ENCODE data around the gene ANKRD44. TPM values are rescaled to one million over a fixed set of nuclear protein-coding genes. Genes with fewer than 3 reads are reported as not detected.
"Not testable (repeated sequence)": the region's sequence is repeated elsewhere in the genome, so short reads cannot be mapped to it uniquely, and the experiment has no call there.

The ANKRD44 gene
- total RNA-seq, 2 experiments from 2014 or later, result 210 to 249 TPM

DNA sequence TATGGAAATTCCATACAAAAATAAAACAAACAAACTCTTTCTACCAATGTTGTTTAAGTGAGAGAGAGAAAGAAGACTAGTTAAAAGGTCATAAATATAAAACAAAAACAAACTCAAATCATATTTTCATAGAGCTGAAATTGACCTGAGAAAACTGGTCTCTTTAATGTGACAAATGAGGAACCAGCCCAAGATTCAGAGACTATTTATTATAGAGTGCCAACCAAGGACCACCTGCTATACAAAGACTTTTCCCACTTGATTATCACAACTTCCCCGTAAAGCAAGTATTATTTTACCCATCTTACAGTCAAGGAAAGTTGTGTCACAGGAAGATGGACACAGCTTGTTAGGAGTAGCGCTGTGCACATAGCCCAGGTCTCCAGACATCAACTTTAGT lies 13.3 kb downstream of the ANKRD44 start:
- Mint-ChIP-seq H3K4me1 (peaks cover 96% of the 10 kb centered on the region), H3K27me3 (no peaks in the 10 kb centered on the region), H3K9me3 (ENCODE audit: low read depth) (no peaks in the 10 kb centered on the region), H3K27ac (peak overlapping the region; percentile 90), H3K4me3 (peak overlapping the region; percentile 59), H3K36me3 (peaks cover 70% of the 10 kb centered on the region)
- DNase-seq (no peak), ATAC-seq (no peak)
- CTCF ChIA-PET, result interaction anchor here (1.3 to 8.2 kb wide), 3 partner anchors 12 to 48 kb away, joined by 3 to 68 read pairs (median 3); partner anchors contain the start of gene ANKRD44

DNA sequence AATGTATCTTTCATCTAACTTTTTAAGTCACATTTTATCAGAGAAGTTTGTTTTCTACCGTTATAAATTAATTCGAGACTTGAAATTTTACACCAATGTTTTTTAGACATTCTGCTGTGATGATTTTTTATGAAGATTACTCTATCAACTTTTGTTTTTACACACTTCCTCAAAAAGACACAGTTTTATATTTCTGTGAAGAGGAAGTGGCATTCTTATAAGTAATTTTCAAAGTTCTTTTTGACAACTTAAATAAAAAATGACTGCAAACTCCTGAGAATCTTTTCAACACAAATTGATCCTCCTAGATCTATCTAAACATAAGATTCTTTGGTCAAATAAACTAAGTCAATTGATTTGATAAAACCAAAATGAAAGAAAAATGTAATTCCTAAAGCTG lies 13.7 kb downstream of the ANKRD44 start:
- H3K27ac Mint-ChIP-seq, result peak overlapping the region; percentile 90
- ATAC-seq, result no peak

DNA sequence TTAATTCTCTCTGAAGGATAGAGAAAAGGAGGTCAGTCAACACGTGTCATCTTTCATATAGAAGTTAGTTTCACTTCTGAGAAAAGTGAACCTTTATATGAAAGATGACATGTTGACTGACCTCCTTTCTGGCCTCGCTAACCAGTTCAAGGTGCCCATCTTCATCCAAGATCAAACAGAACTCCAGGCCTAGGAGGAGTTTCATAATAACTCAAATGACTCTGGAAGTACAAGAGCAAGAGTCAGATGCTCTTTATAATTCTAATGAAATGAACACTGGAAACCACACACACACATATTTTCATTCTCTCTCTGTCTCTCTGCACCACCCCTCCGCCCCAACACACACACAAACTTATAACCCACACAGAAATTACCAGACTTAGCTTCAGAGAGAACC lies 16.3 kb downstream of the ANKRD44 start:
- Mint-ChIP-seq H3K4me1 (peaks cover 94% of the 10 kb centered on the region), H3K36me3 (peaks cover 69% of the 10 kb centered on the region), H3K9me3 (ENCODE audit: low read depth) (peaks cover 2% of the 10 kb centered on the region), H3K27me3 (no peaks in the 10 kb centered on the region), H3K27ac (peak overlapping the region; percentile 90), H3K4me3 (peak overlapping the region; percentile 73)
- CTCF ChIA-PET, result interaction anchor here (1.8 to 8.2 kb wide), 4 partner anchors 10 to 102 kb away, joined by 6 to 68 read pairs (median 16); partner anchors contain the start of gene ANKRD44
- DNase-seq (no peak), ATAC-seq (peak; percentile 50)

More for the DNA sequence above, 13.7 kb downstream of the ANKRD44 start:
- CTCF ChIA-PET, result interaction anchor here (1.2 to 8.2 kb wide), 4 partner anchors 13 to 59 kb away, joined by 3 to 68 read pairs (median 4); partner anchors contain the start of gene ANKRD44
- no peak for DNase-seq
- Mint-ChIP-seq H3K4me1 (peaks cover 97% of the 10 kb centered on the region), H3K27me3 (no peaks in the 10 kb centered on the region), H3K36me3 (peaks cover 71% of the 10 kb centered on the region), H3K4me3 (peak overlapping the region; percentile 59), H3K9me3 (ENCODE audit: low read depth) (peaks cover under 1% of the 10 kb centered on the region)

DNA sequence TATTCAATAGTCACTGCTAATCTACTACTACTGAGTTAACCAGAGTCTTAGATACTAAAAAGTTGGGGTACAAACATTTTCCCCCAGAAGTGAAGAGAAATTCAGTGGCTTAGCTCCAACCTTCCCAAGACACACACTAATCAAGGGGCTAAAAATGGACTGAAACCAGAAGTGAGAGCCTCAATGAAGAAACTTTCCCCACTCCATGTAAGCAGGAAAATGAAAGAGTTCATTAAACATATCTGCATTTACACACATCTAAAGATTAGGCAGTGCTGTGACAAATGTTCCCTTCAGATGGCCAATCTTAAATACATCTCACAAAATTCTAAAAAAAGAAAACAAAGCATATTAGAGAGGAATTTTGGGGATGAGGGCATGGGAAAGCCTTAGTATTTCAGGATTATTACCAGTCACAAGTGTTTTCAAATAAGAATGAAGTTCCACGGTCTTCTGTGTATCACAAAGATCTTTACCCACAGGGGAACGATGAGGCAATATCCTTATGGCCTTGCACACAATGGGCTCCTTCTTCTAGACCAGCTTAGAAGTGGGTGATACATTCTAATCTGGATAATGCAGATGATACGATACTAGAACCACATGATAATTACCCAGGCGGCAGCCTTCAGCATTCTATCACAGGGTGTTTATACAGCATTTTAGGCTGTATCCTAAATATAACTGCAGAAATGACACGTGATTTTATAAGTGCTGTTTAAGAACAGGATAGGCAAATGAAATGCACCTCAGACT lies 17.1 kb downstream of the ANKRD44 start:
- Mint-ChIP-seq H3K4me3 (peak overlapping the region; percentile 73), H3K36me3 (peaks cover 66% of the 10 kb centered on the region), H3K4me1 (peaks cover 91% of the 10 kb centered on the region), H3K27me3 (no peaks in the 10 kb centered on the region), H3K9me3 (ENCODE audit: low read depth) (peaks cover 2% of the 10 kb centered on the region), H3K27ac (peak overlapping the region; percentile 90)
- CTCF ChIA-PET, result interaction anchor here (1.2 to 8.2 kb wide), 9 partner anchors 11 to 102 kb away, joined by 3 to 68 read pairs (median 6); partner anchors contain the start of gene ANKRD44
- ATAC-seq (peak; percentile 62), DNase-seq (peak; percentile 58)

DNA sequence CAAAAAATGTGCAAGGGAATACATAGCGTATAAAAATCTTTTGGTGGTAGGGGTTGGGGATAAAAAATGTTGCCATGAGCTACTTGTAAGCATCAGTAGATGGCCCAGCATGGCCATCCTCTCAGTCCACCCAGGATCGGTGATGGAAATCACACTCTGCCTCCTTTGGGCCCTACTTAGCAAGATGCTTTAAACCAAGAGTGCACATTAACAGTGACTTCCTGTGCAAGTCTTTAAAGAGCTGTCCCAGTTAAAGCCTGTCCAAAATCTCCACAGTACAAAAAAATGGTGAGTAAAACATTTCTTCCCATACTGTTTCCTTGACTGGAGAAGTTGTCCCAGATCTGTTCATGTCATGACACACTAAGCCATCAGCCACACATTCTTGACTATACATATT lies 18.0 kb downstream of the ANKRD44 start:
- peak overlapping the region; percentile 90 for H3K27ac Mint-ChIP-seq
- peaks cover 60% of the 10 kb centered on the region for H3K36me3 Mint-ChIP-seq
- DNase-seq (no peak), ATAC-seq (peak; percentile 48)
- H3K4me1 Mint-ChIP-seq, result peaks cover 89% of the 10 kb centered on the region
- peak overlapping the region; percentile 73 for H3K4me3 Mint-ChIP-seq
- peaks cover 2% of the 10 kb centered on the region for H3K9me3 Mint-ChIP-seq (ENCODE audit: low read depth)
- no peaks in the 10 kb centered on the region for H3K27me3 Mint-ChIP-seq
- CTCF ChIA-PET, result interaction anchor here (1.2 to 8.2 kb wide), 8 partner anchors 11 to 101 kb away, joined by 3 to 68 read pairs (median 6); partner anchors contain the start of gene ANKRD44

DNA sequence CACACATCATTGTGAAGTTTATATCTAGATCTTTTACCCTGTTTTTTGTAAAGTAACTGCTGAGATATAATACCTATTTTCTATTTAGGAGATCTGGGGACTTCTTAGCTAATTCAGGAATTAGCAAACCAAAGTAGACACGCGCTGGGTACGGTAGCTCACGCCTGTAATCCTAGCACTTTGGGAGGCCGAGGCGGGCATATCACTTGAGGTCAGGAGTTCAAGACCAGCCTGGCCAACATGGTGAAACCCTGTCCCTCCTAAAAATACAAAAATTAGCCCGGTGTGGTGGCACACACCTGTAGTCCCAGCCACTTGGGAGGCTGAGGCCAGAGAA lies 23.0 kb downstream of the ANKRD44 start:
- peak overlapping the region; percentile 60 for H3K4me3 Mint-ChIP-seq
- DNase-seq; H3K9me3 Mint-ChIP-seq (ENCODE audit: low read depth); H3K27me3 Mint-ChIP-seq: not testable (repeated sequence)
- peaks cover 75% of the 10 kb centered on the region for H3K4me1 Mint-ChIP-seq
- H3K27ac Mint-ChIP-seq, result peak overlapping the region; percentile 95
- CTCF ChIA-PET, result interaction anchor here (0.8 to 2.0 kb wide), 8 partner anchors 8 to 97 kb away, joined by 3 to 9 read pairs (median 4); partner anchors contain the start of gene ANKRD44
- H3K36me3 Mint-ChIP-seq, result peaks cover 56% of the 10 kb centered on the region
- peak; percentile 18 for ATAC-seq

DNA sequence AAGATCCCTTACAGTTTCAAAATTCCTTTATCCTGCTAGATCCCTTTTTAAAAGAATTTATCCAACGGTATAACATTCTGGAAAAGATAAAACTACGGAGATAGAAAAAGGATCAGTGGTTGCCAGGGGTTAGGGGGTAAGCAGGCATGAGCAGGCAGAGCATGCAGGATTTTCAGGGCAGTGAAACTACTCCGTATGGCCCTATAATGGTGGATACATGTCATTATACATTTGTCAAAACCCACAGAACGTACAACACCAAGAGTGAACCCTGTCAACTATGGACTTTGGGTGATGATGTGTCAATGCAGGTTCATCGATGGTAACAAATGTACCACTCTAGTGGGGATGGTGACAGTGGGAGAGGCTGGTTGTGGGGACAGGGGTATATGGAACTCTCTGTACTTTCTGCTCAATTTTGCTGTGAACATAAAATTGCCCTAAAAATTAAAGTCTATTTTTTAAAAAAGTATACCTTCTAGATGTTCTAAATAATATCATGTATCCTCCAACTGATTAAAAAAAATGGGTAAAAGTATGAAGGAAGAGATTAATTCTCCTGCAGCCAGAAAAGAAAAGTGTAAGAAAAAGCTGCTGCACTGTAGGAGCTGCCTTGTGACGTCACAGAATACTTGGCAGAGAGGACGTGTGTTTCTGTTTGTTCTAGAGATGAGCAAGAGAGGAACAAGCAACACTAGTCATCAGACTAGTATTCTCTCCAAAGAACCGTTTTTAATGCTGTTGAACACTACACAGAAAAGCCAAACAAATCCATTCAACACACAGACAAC lies 23.6 kb downstream of the ANKRD44 start:
- Mint-ChIP-seq H3K4me3 (peak overlapping the region; percentile 60), H3K36me3 (peaks cover 53% of the 10 kb centered on the region), H3K27ac (peak overlapping the region; percentile 95), H3K4me1 (peaks cover 74% of the 10 kb centered on the region), H3K27me3 (no peaks in the 10 kb centered on the region), H3K9me3 (ENCODE audit: low read depth) (peaks cover 2% of the 10 kb centered on the region)
- ATAC-seq (peak; percentile 97), DNase-seq (peak; percentile 77)
- CTCF ChIA-PET, result interaction anchor here (0.8 to 2.1 kb wide), 6 partner anchors 9 to 49 kb away, joined by 3 to 8 read pairs (median 4); no protein-coding TSS in a partner anchor

DNA sequence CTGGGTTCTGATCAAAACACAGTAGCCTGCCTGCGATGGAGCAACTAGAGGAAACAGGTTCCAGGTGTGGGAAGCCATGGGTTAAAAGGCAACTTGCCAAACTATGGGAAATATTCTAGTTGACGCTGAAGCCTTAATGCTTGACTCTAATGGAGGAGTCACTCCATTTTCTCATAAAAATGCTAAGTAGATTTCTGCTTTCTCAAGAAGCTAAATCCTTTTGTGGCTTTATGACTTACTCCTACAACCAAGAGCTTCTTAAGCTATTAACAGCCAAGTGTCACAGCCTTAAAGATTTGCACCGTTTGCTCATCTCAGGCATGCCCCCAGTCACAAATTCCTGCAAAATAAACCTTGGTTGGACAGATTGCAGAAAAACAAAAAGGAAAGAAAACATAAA lies 25.2 kb downstream of the ANKRD44 start:
- Mint-ChIP-seq H3K9me3 (ENCODE audit: low read depth) (no peaks in the 10 kb centered on the region), H3K27ac (peak overlapping the region; percentile 64), H3K27me3 (no peaks in the 10 kb centered on the region), H3K4me1 (peaks cover 79% of the 10 kb centered on the region), H3K4me3 (no peak overlapping the region), H3K36me3 (peaks cover 55% of the 10 kb centered on the region)
- no peak for DNase-seq
- ATAC-seq, result no peak
- CTCF ChIA-PET, result interaction anchor here (0.9 to 2.1 kb wide), 7 partner anchors 8 to 58 kb away, joined by 3 to 6 read pairs (median 4); no protein-coding TSS in a partner anchor

DNA sequence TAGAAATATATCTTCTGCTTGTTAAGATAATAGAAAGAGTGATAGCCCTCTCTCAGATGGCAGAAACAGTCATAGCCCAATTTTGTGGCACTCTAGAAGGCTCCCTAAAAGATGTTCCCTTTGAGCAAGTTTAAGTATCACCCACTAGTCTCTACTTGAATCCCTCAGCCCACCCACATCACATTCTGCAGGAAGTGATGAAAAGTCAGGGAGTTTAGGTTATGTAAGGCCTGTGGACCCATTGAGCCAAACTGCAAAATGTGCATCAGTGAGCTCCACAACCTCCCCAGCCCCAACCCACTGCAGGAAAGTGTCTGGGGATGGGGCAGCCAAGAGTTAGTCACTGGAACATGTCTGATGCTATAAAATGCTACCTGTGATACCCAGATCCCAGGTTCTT lies 25.6 kb downstream of the ANKRD44 start:
- Mint-ChIP-seq H3K4me3 (no peak overlapping the region), H3K27me3 (no peaks in the 10 kb centered on the region), H3K4me1 (peaks cover 79% of the 10 kb centered on the region), H3K27ac (peak overlapping the region; percentile 64), H3K9me3 (ENCODE audit: low read depth) (no peaks in the 10 kb centered on the region), H3K36me3 (peaks cover 55% of the 10 kb centered on the region)
- ATAC-seq (no peak), DNase-seq (no peak)
- CTCF ChIA-PET, result interaction anchor here (1.0 to 1.9 kb wide), 5 partner anchors 8 to 58 kb away, joined by 3 to 6 read pairs (median 4); no protein-coding TSS in a partner anchor

DNA sequence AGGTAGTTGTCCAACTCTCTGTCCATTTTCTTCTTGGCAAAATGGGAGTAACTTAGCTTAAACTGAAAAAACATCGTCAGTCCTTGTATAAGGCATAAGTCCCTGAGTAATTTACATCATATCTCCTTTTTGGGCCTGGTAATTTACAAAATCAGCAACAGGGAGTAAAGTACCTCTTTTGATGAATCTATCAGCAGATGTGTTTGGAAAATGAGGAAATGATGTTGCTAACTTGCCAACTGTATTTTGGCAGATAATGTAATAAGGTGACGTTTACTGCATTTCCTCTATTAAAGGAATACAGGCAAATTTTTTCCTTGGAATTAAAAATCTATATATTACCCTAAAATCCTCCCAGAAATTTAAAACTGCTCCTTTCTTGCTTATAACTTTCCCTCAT lies 29.2 kb downstream of the ANKRD44 start:
- CTCF ChIA-PET, result no interaction called here
- DNase-seq, result no peak
- Mint-ChIP-seq H3K9me3 (ENCODE audit: low read depth) (no peaks in the 10 kb centered on the region), H3K4me1 (peaks cover 80% of the 10 kb centered on the region), H3K36me3 (peaks cover 58% of the 10 kb centered on the region), H3K27me3 (no peaks in the 10 kb centered on the region), H3K27ac (peak overlapping the region; percentile 36), H3K4me3 (no peak overlapping the region)
- no peak for ATAC-seq

DNA sequence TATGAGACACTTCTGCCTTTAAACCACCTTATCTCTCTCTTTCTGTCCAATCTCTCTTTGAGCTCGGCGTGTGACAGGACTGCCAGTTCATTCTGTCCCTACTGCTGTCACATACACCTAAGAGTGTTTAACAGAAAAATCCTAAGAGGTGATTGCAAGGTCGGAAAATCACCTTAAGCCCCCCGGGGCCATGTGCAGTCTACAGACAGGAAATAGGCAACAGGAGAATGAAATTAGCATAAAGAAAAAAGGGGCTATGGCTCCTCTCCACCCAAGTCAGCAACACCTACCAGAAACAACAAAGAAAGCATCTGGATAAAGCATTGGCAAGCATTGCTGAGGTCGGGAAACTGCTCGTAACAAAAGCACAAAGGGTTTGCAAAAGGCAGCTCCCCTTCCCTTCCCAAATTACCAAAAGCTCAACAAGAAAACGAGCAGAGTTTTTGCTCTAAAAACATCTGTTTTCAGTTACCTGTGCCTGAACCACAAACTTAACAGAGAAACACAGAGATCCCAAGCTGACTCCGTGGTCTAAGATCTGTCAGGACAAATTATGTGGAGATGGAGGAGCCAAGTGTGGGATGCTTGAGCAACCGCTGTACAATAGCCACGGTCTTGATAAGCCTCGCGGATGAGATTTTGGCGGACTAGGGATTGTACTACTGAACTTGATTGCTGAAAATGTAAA lies 30.4 kb downstream of the ANKRD44 start:
- CTCF ChIA-PET, result no interaction called here
- Mint-ChIP-seq H3K4me3 (no peak overlapping the region), H3K4me1 (peaks cover 72% of the 10 kb centered on the region)

DNA sequence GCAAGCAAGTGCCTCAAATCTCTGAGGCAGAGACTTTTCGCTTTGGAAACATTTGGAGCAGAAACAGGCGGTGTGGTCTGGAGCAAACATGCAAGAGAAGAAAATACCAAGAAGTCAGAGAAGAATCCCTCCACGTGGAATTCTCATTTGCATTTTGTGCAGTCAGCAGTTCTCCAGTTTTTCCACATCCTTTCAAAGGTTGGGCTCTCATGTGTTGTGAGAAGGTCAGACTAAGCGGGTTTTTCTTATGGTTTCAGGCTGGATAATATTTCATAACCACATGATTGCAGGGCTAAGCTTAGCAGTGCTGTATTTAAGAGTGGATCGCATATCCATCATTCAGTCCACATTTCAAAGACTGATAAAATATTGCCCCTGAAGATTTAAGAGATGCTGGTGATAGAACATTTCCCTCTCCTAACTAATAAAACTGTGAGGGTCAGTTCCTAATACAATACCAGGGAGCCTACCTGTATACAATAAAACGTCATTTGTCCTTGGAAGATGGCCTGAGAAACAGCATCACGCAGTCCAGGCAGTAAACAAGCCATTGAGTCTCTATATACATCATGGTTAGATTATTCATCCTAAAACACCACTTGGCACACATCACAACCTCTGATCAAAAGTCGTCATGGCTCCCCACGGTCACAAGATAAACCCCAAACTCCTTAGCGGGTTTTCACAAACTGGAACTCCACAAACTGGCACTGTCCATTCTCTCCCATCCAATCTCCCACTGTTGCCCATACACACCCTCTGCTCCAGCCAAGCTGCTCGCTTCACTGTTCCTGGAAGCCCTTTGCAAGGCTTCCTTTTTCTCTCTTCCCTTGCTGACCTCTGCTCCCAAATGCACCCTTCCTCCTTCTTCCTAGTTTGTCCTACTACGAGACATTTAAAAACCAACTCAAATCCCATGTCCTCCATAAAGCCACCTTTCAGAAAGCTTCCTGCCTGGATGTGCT lies 31.5 kb downstream of the ANKRD44 start:
- no peak for DNase-seq
- H3K36me3 Mint-ChIP-seq, result peaks cover 52% of the 10 kb centered on the region
- no peak overlapping the region for H3K4me3 Mint-ChIP-seq
- CTCF ChIA-PET, result interaction anchor here (1.6 kb wide), 1 partner anchor 17 kb away, joined by 4 read pairs; no protein-coding TSS in a partner anchor
- ATAC-seq, result no peak
- peak overlapping the region; percentile 68 for H3K27ac Mint-ChIP-seq
- no peaks in the 10 kb centered on the region for H3K27me3 Mint-ChIP-seq
- no peaks in the 10 kb centered on the region for H3K9me3 Mint-ChIP-seq (ENCODE audit: low read depth)
- H3K4me1 Mint-ChIP-seq, result peaks cover 69% of the 10 kb centered on the region

More for the DNA sequence above, 30.4 kb downstream of the ANKRD44 start:
- H3K36me3 Mint-ChIP-seq, result peaks cover 54% of the 10 kb centered on the region
- ATAC-seq (peak; percentile 32), DNase-seq (no peak)
- H3K27me3 Mint-ChIP-seq, result no peaks in the 10 kb centered on the region
- H3K9me3 Mint-ChIP-seq (ENCODE audit: low read depth), result no peaks in the 10 kb centered on the region
- H3K27ac Mint-ChIP-seq, result peak overlapping the region; percentile 68

Measured in activated CD8-positive, alpha-beta memory T cell treated with anti-CD3 and anti-CD28 coated beads, Interleukin-2, amount 10 ng/mL, durations not matched to agents 7 days and 5 days (primary cell).